ENCODE results near the gene TNPO3. TPM values are rescaled to one million over a fixed set of nuclear protein-coding genes. Genes with fewer than 3 reads are reported as not detected.

TNPO3 gene
- total RNA-seq, 2 donors from 2014 or later = 23.9 to 28.0 TPM

DNA sequence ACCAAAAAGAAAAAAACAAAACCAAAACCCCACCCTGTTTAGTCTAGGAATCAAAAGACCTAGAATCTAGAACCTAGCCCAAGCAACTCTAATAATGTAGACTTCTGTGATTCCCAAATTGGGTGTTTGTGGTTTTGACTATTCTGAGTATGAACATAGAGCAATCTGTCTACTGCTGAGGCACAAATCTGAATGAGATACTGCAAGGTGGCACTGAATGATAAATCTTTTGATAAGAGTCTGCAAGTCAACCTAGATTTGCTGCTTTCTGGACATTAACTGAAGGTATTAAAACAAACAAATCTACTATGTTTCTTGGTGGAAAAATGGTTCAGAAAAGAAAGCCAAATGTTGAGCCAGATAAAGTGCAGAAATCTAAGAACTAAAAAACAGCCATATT is 66.5 kb downstream of the TNPO3 start:
- no peak for ATAC-seq
- DNase-seq = no peak
- intact Hi-C loops (cut with DNase I) = no loop called here

DNA sequence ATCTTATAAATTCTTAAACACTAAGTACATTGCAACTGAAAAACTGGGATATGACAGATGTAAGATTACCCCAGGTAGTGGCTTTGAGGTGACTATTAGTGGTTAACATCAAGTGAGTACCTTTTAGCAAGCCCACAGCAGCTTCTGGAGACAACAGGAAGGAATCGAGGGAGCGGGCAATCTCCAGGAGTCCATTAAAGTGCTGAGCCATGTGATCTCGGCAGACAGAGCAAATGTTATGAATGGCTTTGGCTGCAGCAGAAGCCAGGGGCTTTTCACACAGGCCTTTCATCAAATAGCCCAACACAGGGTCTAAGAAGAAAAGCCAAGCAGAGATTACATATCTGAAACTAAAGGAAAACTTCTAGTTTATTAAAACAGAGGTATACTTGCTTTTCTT is 68.3 kb downstream of the TNPO3 start:
- intact Hi-C loops (cut with DNase I) = no loop called here
- ATAC-seq (no peak), DNase-seq (no peak)

DNA sequence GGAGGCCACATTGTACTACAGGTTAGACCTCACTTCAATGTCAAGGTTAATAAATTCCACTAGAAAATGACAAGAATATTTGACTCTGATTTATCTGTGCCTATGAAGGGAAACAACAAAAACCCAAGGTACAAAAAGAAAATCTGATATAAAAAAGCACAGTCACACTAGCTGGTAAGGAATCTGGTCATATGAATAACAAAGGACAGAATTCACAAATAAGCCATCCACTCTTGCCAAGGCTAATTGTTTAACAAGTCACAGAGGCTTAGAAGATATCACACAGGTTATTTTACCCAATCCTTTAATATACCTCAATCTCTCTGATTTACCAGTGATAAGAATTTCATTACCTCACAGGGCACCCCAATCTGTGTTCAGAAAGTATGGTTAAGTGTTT is 69.3 kb downstream of the TNPO3 start:
- ATAC-seq (no peak), DNase-seq (no peak)
- intact Hi-C loops (cut with DNase I) = no loop called here

DNA sequence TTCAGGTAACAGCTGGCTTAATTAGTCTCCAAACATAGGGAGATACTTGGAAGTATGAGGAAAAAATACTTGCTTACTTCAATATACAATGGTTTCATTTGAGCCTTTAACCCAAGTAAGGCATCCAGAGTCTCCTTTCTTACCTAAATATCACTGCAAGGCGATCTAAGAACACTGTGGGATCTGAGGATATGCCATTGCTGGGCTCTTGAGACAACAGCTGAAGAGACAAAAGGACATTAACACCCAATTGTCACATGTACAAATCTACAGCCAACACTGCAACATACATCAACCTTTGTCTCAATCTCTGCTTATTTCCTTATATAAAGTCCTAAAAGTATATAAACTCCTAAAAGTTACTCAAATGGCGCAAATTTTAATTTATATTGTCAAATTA is 72.8 kb downstream of the TNPO3 start:
- DNase-seq = no peak
- no peak for ATAC-seq
- intact Hi-C loops (cut with DNase I) = no loop called here

DNA sequence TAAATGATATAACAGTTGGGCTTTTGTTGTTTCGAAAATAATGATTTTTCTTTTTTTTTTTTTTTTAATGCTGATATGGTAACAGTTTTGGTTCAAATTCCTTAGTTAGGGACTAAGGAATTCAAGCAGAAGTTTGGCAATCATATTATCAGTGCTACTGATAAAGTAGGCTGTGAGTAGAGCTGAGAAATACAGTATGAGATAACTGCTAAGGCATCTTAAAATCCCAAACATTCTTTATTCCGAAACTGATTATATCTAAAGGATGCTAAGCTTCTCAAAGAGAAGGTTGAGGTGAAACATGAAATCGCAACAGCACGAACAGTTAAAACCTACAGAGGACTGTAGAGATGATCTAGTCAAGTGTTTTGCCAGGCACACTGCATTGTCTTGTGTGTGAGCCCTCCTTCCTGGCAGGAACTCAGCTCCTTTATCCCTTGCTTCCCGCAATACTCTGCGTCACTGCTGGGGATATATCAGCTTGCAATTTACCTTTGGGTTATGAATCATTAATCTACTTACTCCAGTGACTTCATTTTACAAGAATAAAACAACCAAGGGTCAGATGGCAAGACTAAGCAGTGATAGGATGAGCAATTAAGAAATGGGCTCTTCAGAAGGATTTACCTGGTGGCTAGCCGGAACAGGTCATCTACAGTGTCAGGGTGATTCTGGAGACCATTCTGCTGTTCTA is 80.5 kb downstream of the TNPO3 start:
- DNase-seq (no peak), ATAC-seq (peak; percentile 27 to 90)
- intact Hi-C loops (cut with DNase I) = no loop called here

DNA sequence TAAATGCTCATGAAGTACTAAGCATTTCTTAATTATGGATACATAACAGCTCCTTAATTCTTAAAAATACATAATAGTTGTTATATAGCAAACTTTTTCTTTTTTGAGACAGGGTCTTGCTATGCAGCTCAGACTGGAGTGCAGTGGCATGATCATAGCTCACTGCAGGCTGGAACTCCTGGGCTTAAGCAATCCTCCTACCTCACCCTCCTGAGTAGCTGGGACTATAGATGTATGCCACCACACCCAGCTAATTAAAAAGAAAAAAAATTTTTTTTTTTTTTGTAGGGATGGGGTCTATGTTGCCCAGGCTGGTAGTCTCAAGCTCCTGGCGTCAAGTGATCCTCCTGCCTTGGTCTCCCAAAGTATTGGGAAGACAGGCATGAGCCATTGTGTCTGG is 86.3 kb downstream of the TNPO3 start:
- intact Hi-C loops (cut with DNase I) = no loop called here
- ATAC-seq = no peak
- DNase-seq = no peak

DNA sequence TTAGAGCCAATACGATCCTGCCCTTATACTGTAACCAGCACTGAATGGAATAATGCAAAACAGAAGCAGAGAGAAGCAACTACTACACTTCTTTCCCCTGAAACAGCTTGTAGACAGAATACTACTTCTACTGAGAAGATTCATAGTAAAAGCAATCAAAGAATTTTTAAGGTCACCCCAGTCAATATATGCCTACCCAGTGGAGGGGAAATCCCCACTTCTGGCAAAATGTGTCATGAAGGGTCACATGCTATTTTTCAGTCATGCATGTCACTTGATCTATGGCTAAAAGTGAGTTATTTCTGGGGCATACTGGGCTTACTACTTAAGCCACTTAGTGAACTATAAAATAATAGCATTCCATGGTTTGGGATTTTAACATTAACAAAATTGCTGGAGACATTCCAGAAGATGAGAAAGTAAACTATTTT is 91.6 kb downstream of the TNPO3 start:
- intact Hi-C loops (cut with DNase I) = no loop called here
- ATAC-seq (no peak), DNase-seq (no peak)

DNA sequence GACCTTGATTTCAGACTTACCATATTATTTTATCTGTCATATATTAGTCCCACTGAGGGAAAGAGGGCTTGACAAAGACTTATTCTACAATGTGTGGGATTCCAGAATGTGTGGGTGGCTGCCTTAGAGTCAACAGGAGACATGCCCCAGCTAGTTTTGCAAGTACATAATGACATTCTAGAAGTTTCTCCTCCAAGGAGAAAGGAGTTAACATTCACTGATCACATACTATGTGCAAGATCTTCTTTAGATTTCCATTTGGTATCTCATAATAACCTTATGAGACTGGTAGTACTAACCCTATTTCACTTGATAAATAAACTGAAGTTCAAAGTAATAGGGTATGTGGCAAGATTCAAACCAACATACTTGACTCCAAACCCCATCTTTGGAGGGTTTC is 92.0 kb downstream of the TNPO3 start:
- DNase-seq (no peak), ATAC-seq (no peak)
- intact Hi-C loops (cut with DNase I) = no loop called here

DNA sequence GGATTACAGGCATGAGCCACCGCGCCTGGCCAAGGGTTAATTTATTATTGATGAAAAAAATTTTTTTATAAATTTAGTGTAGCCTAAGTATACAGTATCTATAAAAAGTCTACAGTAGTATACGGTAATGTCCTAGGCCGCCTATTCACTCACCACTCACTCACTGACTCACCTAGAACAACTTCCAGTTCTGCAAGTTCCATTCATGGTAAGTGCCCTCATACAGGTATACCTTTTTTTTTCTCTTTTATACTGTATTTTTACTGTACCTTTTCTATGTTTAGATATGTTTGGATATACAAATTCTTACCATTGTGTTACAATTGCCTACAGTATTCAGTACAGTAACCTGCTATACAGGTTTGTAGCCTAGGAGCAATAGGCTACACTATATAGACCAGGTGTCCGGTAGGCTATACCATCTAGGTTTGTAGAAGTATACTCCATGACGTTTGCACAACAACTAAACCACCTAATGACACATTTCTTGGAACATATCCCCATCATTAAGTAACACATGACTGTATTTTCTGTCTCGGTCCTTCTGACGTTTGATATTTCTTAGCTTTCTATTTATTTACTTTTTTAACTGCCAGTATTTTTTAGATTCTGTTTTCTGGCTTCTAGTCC is 93.8 kb downstream of the TNPO3 start:
- ATAC-seq (no peak), DNase-seq (no peak)
- intact Hi-C loops (cut with DNase I) = no loop called here

DNA sequence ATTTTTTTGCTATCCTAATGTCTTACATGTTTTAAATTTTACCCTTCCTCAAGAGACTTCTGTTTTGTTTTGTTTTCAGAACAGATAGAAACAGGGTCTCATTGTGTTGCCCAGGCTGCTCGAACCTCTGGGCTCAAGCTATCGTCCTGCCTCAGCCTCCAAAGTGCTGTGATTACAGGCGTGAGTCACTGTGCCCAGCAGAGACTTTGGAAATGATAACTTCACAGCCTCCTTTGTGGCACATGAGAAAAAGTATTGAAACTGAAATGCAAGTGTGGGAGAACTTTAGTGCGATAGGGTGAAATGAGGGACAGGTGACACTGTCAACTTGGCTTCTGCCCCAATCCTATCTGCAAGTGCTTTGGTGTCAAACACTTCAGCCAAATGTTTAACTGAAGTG is 95.6 kb downstream of the TNPO3 start:
- DNase-seq = no peak
- intact Hi-C loops (cut with DNase I) = no loop called here
- ATAC-seq = no peak

DNA sequence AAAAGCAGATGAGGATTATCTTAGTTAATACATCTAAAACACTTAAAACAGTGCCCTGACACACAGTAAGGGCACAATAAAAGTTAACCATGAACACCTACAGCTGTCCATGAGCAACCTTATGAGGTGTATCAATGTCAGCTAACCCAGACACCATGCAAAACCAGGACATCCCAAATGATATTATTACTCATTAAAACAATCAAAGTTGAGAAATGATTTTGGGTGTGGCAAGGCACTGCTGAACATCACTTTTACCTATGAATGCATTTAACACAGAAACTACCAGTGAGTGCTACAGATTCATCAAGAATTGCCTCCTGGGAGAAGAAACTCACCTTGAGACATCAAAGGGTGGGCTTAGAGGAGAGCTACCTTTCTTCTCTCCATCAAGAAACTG is 98.9 kb downstream of the TNPO3 start:
- intact Hi-C loops (cut with DNase I) = no loop called here

DNA sequence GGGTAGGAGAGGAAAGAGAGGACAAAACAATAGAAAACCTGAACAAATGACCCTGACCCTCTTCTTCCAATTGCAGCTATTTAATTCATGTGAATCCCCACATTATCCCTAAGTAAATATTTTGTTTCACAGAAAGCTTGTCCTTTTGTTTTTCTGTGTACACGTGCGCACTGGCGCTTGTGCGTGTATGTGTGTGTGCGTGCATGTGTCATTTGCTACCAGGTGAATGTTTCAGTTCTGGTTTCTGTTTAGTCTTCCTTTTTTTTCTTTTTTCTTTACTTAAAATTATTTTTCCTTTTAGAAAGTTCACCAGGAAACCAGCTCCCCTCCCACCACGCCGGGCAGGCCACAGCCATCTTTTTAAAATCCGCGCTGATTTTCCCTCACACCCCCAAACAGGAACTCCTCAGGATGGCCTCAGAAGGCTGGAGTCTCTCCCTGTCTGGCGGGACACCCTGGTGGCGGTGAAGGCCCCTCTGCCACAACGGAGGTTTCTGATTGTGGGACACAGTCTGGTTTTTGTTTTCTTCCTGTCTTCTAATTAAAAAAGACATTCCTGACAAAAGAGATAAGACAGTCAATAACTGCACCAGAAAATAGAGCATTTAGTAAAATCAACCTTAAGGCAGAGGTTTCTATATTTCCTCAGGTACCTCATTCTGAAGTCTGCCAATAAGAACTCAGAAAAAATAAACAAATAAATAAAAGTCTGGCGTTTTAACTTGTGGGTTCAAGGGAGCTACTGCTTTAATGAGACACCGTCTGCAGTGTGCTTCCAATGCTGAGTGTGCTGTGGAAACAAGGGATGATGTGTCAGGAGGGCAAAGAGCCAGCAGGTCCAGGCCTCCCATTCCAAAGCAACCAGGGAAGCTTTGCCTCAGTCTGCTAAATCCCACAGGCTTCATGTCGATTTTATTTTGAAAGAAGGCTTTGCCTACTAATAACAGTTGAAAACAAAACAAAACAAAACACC is 99.8 kb downstream of the TNPO3 start:
- peak in 1 of 2 donors; percentile 54 for ATAC-seq
- intact Hi-C loops (cut with DNase I) = no loop called here
- no peak for DNase-seq

More for the DNA sequence above, 98.9 kb downstream of the TNPO3 start:
- DNase-seq (no peak), ATAC-seq (no peak)

DNA sequence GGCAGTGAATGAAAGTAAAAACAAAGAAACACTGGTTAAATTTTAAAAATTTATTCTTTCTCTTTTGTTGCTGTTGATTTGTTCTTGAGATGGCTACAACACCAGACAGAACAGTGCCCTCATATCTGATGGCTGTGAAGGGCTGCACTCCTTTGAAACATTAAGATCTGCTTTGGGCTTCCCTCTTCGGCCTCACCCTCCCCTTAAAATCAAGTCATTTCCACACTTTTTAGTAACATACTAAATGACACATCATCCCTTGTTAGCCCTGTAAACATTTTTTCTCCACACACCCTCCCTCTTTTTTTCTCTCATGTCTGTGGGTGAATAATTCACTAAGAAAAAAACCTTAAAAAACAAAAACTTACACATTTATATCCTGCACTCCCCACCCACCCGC is 100.8 kb downstream of the TNPO3 start:
- intact Hi-C loops (cut with DNase I) = no loop called here
- no peak for ATAC-seq
- no peak for DNase-seq

DNA sequence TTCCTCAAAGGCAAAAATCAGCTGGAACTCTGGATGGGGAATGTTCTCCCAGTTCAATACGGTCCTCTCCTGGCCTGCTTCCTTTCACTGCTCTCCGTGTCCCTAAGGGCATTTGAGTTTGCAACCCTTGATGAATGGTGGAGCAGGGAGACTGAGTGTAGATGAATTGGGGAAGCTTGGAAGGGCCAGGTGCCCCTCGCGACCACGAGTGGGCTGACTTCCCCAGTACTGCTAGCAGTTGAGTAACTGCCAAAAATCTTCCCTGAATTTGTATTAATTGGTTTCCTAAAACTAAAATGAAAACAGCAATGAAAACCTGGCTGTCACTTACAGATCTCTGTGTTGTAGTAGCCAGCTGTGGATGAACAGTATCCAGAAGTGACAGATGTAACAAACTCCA is 103.6 kb downstream of the TNPO3 start:
- DNase-seq (no peak), ATAC-seq (no peak)
- intact Hi-C loops (cut with DNase I) = no loop called here

DNA sequence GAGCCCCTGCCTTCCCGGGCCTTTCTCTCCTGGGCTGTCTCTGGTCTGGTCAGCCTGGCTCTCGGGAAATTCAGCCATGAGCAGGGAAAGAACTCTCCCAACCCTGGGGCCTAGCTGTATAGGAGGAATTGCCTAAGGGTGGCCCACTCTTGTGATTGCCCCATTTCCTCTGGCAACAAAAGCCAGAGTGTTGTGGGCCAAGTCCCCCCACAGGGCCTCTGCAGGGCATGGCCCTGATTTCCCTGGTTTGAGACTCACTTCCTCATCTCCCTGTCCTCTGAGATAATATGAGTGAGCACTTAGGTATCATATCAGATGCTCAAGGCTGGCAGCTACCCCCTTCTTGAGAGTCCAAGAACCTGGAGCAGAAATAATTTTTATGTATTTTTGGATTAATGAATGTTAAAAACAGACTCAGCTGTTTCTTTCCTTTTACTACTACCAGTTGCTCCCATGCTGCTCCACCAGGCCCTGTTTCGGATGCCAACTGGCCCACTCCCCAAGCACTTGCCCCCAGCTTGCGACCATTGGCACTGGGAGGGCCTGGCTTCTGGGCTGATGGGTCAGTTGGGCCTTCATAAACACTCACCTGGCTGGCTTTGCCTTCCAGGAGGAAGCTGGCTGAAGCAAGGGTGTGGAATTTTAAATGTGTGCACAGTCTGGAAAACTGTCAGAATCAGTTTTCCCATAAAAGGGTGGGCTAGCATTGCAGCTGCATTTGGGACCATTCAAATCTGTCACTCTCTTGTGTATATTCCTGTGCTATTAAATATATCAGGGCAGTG is 105.7 kb downstream of the TNPO3 start:
- intact Hi-C loops (cut with DNase I) = no loop called here
- DNase-seq (no peak), ATAC-seq (peak; percentile 6 to 38)

DNA sequence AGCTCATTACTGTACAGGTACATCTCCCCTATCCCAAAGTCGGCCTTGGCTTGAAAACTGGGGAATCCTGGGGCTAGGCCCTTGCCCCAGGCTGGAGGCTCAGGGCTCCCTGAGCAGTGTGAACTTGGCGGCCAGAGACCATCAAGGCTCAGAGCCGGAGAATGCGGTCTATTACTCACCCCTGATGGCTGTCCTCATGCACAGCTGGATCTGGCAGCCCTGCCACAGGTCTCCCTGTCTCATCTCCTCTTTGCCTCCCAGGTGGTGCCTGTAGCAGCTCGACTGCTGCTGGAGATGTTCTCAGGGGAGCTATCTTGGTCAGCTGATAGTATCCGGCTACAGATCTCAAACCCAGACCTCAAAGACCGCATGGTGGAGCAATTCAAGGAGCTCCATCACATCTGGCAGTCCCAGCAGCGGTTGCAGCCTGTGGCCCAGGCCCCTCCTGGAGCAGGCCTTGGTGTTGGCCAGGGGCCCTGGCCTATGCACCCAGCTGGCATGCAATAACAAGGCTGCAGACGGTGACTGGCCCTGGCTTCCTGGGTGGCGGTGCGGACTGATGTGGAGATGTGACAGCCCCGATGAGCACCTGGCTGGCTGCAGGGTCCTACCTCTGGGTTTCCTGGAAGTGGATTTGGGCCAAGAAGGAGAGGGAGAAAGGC is 106.5 kb downstream of the TNPO3 start:
- DNase-seq (no peak), ATAC-seq (peak in 1 of 2 donors; percentile 58)
- intact Hi-C loops (cut with DNase I) = no loop called here

DNA sequence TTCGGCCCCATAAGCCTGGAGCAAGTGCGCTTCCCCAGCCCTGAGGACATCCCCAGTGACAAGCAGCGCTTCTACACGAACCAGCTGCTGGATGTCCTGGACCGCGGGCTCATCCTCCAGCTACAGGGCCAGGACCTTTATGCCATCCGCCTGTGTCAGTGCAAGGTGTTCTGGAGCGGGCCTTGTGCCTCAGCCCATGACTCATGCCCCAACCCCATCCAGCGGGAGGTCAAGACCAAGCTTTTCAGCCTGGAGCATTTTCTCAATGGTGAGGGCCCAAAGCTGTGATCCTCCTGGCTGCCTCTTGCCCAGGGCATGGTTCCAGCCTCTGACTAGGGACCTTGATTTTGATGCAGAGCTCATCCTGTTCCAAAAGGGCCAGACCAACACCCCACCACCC is 107.1 kb downstream of the TNPO3 start:
- DNase-seq = no peak
- intact Hi-C loops (cut with DNase I) = no loop called here
- no peak for ATAC-seq

DNA sequence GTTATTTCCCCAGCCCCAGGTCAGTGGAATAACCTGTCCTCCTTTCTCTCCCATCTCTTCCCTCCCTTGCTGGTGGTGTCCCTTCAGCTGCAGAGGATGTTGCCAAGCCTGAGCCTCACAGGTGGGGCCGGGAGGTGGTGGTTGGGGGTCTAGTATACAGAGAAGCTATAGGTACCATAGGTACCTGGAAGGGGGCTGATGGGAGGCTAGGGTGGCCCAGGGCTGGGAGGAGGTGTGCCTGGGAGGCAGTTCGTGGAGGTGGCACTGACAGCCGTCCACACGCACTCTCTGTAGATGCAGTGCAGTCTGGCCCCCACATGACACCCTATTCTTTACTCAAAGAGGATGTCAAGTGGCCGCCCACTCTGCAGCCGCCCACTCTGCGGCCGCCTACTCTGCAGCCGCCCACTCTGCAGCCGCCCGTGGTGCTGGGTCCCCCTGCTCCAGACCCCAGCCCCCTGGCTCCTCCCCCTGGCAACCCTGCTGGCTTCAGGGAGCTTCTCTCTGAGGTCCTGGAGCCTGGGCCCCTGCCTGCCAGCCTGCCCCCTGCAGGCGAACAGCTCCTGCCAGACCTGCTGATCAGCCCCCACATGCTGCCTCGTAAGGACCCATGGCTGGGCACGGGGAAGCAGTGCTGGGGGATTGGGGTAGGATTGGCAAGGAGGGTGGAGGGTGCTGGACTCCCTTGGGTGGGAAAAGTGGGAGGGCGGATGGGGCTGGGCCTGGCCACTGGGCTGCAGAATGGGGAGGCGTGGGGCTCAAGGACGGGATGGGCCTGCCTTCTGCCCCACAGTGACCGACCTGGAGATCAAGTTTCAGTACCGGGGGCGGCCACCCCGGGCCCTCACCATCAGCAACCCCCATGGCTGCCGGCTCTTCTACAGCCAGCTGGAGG is 107.7 kb downstream of the TNPO3 start:
- no peak for ATAC-seq
- no peak for DNase-seq
- intact Hi-C loops (cut with DNase I) = no loop called here

Measured in left cardiac atrium (tissue), 4 donors.